ENCODE data around the gene TULP4. TPM values are rescaled to one million over a fixed set of nuclear protein-coding genes. Genes with fewer than 3 reads are reported as not detected.
A peak's percentile ranks its signal among the peaks of the same experiment; 100 is the strongest.

Gene TULP4
- total RNA-seq, 1 experiment from 2014 or later = 64.6 TPM

DNA sequence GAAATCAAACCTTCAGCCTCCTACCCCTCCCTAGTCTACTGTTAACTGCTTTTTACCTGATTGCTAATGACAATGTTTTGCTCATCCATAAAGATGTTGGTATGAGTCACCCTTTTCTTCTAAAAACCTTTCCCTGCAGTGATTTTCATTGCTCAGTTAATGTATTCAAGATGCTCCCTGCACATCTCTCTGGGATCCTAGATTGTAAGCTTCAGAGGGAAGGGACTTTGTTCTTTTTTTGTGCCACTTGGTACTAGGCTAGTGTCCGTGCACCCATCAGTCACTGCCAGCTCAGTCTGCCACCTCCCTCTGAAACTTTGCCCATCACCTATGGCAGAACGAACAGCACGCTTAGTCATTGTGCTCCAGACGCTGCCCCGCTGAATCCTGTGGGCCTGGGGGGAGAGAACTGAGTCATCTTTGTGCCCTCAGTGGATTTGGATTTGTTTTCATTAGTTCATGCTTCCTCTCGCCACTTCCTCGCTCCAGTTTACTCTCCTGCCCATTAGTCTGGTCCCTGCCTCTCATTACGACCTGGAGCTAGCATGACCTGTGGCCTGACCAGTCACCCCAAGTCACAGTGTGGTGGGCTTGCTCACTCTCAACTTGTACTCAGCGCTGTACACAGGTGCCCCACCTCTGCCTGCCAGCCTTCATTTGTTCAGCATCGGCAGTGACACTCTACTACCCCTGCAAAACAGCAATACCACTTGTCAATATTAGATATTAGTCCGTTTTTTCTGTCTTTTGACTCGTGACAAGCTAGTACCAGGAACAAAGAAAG lies 169.6 kb downstream of the TULP4 start:
- Histone ChIP-seq H3K79me2 (ENCODE audit: insufficient read depth, low read length) (no peaks in the 10 kb centered on the region), H3K23me2 (ENCODE audit: insufficient read length, low read depth, low read length, poor library complexity, severe bottlenecking) (no peaks in the 10 kb centered on the region), H4K5ac (ENCODE audit: insufficient read length, low read depth, low read length) (no peak overlapping the region), H3T11ph (ENCODE audit: low read length) (no peak overlapping the region), H3K9me3 (ENCODE audit: control insufficient read depth, low read depth, low read length) (no peaks in the 10 kb centered on the region), H3K4me2 (ENCODE audit: insufficient read depth, insufficient read length, low read length) (no peak overlapping the region), H2BK20ac (ENCODE audit: low read depth, low read length, poor library complexity, severe bottlenecking) (no peak overlapping the region), H3K79me1 (ENCODE audit: insufficient read depth, low read depth, low read length, poor library complexity, severe bottlenecking) (no peaks in the 10 kb centered on the region), H2BK5ac (ENCODE audit: insufficient read length, low read length) (no peak overlapping the region), H2AFZ (ENCODE audit: low read length) (no peak overlapping the region), H3K4ac (ENCODE audit: low read depth, low read length) (no peak overlapping the region), H3K14ac (ENCODE audit: insufficient read depth, low read length) (no peak overlapping the region), H4K91ac (ENCODE audit: insufficient read length, low read depth, low read length) (no peak overlapping the region), H3K27me3 (ENCODE audit: insufficient read depth, low read length) (no peaks in the 10 kb centered on the region), H3K23ac (ENCODE audit: insufficient read length, low read depth, low read length) (no peak overlapping the region), H2AK5ac (ENCODE audit: insufficient read length, low read length) (no peak overlapping the region), H3K56ac (ENCODE audit: insufficient read length, low read depth, low read length) (no peak overlapping the region), H3K9ac (ENCODE audit: extremely low read depth, insufficient read length, low read length) (no peak overlapping the region), H3K4me1 (ENCODE audit: insufficient read depth, low read length) (no peaks in the 10 kb centered on the region; the same call in 1 of the 2 replicates), H2BK12ac (ENCODE audit: insufficient read length, low read depth, low read length) (no peak overlapping the region), H4K8ac (replicated peaks; ENCODE audit: insufficient read length, low read depth, low read length) (no peak overlapping the region), H3K18ac (ENCODE audit: insufficient read length, low read depth, low read length) (no peak overlapping the region), H2BK120ac (ENCODE audit: low read depth, low read length, poor library complexity, severe bottlenecking) (no peak overlapping the region), H2BK15ac (ENCODE audit: low read depth, low read length) (no peak overlapping the region), H3K27ac (ENCODE audit: insufficient read length, low read depth, low read length) (no peak overlapping the region), H4K20me1 (ENCODE audit: control insufficient read depth, insufficient read depth, insufficient read length) (peaks cover 2% of the 10 kb centered on the region)
- H3K27ac Mint-ChIP-seq = peak overlapping the region in 2 of 3 experiments; percentile 28 to 31; a peak in 4 of 7 replicates
- WGBS (ENCODE audit: extremely low coverage, insufficient read length, low lambda C conversion rate) = no CpG with 5 or more reads among the region's 12 CpGs
- H3K4me3 Mint-ChIP-seq = no peak overlapping the region
- peaks cover 16 to 59% (median 27%) of the 10 kb centered on the region in 3 experiments; a peak in 6 of 7 replicates for H3K36me3 Mint-ChIP-seq (ENCODE audit: insufficient read depth in 1 of 3, low read depth in 3 of 3)
- no peaks in the 10 kb centered on the region for H3K9me3 Mint-ChIP-seq
- TF ChIP-seq, protein P1, sequence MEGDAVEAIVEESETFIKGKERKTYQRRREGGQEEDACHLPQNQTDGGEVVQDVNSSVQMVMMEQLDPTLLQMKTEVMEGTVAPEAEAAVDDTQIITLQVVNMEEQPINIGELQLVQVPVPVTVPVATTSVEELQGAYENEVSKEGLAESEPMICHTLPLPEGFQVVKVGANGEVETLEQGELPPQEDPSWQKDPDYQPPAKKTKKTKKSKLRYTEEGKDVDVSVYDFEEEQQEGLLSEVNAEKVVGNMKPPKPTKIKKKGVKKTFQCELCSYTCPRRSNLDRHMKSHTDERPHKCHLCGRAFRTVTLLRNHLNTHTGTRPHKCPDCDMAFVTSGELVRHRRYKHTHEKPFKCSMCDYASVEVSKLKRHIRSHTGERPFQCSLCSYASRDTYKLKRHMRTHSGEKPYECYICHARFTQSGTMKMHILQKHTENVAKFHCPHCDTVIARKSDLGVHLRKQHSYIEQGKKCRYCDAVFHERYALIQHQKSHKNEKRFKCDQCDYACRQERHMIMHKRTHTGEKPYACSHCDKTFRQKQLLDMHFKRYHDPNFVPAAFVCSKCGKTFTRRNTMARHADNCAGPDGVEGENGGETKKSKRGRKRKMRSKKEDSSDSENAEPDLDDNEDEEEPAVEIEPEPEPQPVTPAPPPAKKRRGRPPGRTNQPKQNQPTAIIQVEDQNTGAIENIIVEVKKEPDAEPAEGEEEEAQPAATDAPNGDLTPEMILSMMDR (conservative IDR thresholded peaks at IDR 0.05) = no peak
- DNase-seq = no peak
- no peaks in the 10 kb centered on the region for H3K27me3 Mint-ChIP-seq (ENCODE audit: low read depth)
- H3K4me1 Mint-ChIP-seq = no peaks in the 10 kb centered on the region; a peak in 1 of 4 replicates

All from H9 (cell line).